MCF 10A (cell line): ENCODE data around the gene ARHGAP4. TPM values are rescaled to one million over a fixed set of nuclear protein-coding genes. Genes with fewer than 3 reads are reported as not detected.

Experiments used
- BruUV-seq: library from RNA; stranded (reverse); fragments of 400-500 nt; replicated peaks from 2 replicates; lab custom pipeline; 2021; lab: Mats Ljungman, UMichigan
- CTCF ChIA-PET: fragments of 300-600 bp; sonication (Branson Sonifier 250); formaldehyde crosslinking; extraction: SDS; loops from one replicate; lab custom pipeline; 2021; ENCODE audit warnings: antibody characterized with exemption, inconsistent platforms; lab: Yijun Ruan, JAX
- POLR2A ChIA-PET: fragments of 300-600, 350-650 bp; sonication (Branson Sonifier 250); formaldehyde crosslinking; extraction: SDS; loops from one replicate; lab custom pipeline; 2020; ENCODE audit warnings: antibody characterized with exemption, inconsistent platforms; lab: Yijun Ruan, JAX
- DNase-seq: peaks from one replicate; pipeline ENCODE4 v3.0.0-alpha.2; 2018; ENCODE audit not compliant: unreplicated experiment
- H3K27ac Mint-ChIP-seq: one replicate; pipeline ENCODE4 v1.8.0; 2022; ENCODE audit warnings: mild to moderate bottlenecking, low read depth, mixed read lengths; ENCODE audit not compliant: unreplicated experiment
- H3K27me3 Mint-ChIP-seq: one replicate; pipeline ENCODE4 v1.8.0; 2022; ENCODE audit warnings: mixed read lengths; ENCODE audit not compliant: insufficient read depth, unreplicated experiment
- H3K36me3 Mint-ChIP-seq: one replicate; pipeline ENCODE4 v1.8.0; 2022; ENCODE audit warnings: mild to moderate bottlenecking, moderate library complexity, mixed read lengths; ENCODE audit not compliant: insufficient read depth, unreplicated experiment
- H3K4me1 Mint-ChIP-seq: one replicate; pipeline ENCODE4 v1.8.0; 2022; ENCODE audit warnings: mixed read lengths; ENCODE audit not compliant: insufficient read depth, unreplicated experiment
- H3K4me3 Mint-ChIP-seq: one replicate; pipeline ENCODE4 v1.8.0; 2022; ENCODE audit warnings: mild to moderate bottlenecking, moderate library complexity, mixed read lengths; ENCODE audit not compliant: unreplicated experiment
- H3K9me3 Mint-ChIP-seq: one replicate; pipeline ENCODE4 v1.8.0; 2022; ENCODE audit warnings: mixed read lengths; ENCODE audit not compliant: unreplicated experiment
- CTCF ChIP-seq: fragments of 200-600 bp; IDR thresholded peaks from one replicate; pipeline ENCODE4 v1.8.0; 2022; ENCODE audit warnings: antibody characterized with exemption, mild to moderate bottlenecking; ENCODE audit not compliant: unreplicated experiment
- intact Hi-C: fragments of 100-400 bp; cut with micrococcal nuclease; formaldehyde crosslinking; loops from 2 replicates; pipeline ENCODE4 v1.14.1; 2022
- total RNA-seq: library from RNA; stranded (reverse); gene quantifications from 2 replicates; pipeline ENCODE4 v1.2.3, GENCODE V29; 2022

The ARHGAP4 gene
- total RNA-seq, 1 experiment from 2014 or later, result 2.3 TPM

DNA sequence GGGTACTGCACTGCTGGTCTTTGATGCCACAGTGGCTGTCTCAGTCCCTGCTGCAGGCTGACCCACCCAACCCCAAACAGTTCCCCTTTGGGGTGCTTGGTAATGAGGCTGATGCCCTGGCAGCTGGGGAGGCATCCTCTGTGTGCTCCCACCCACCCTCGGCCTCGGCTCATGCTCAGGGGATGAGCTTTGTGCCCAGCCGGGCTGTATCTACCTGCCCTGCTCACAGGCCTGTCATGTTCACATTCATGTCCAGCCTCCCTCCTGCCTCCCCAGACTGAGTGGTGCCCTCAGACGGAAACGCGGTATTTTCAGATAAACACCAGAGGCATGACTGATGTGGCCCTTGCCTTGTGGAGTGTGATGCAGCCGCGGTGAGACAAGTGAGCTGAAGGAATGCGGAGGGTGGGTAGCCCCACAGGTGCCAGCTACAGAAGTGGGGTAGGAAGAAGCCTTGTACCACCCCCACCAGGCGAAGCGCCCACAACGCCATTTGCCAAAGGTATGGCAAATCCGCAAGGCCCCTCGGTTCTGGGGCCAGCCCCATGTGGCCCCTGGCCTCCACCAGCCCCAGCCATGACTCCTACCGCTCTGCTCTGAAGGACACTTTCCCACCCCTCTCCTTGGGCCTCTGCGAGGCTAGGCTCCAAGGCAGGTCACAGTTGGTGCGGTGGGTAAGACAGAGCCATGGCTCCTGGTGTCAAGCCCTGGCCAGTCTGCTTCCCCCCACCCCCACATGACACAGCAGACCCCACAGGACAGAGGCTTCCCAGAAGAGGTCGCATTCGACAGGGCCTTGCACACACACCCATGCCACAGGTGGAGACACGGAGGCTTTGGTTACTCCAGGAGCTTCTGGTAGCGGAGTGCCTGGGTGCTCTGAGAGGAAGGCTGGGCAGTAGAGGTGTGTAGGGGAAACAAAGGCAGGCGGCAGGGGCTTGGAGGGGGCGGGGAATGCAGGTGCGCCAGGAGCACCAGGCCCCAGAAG is 20.2 kb upstream of the ARHGAP4 start:
- no peak for TF ChIP-seq CTCF
- BruUV-seq, result no TSS peak
- Mint-ChIP-seq H3K27ac (no peak overlapping the region), H3K36me3 (peaks cover 40% of the 10 kb centered on the region), H3K27me3 (no peaks in the 10 kb centered on the region), H3K4me1 (no peaks in the 10 kb centered on the region), H3K4me3 (no peak overlapping the region), H3K9me3 (no peaks in the 10 kb centered on the region)
- ChIA-PET POLR2A (interaction anchor here (0.7 to 1.5 kb wide), 4 partner anchors 9 to 182 kb away, joined by 3 to 4 read pairs (median 3); partner anchors contain the start of gene PLXNB3), CTCF (interaction anchor here (0.6 to 5.6 kb wide), 24 partner anchors 8 to 987 kb away, joined by 3 to 51 read pairs (median 4); partner anchors contain the start of genes ARHGAP4, NAA10 and PLXNB3)
- intact Hi-C loops, result loop anchor here (2.0 kb wide), 1 partner anchor 181 kb away; the partner anchor contains the start of gene PLXNB3
- no peak for DNase-seq

GRCh38 chrX:153944800-153945150 is 18.7 kb upstream of the ARHGAP4 start:
- CTCF ChIA-PET, result interaction anchor here (0.6 to 4.5 kb wide), 7 partner anchors 19 to 589 kb away, joined by 3 to 38 read pairs (median 5); partner anchors contain the start of gene PLXNB3
- TF ChIP-seq CTCF, result no peak
- POLR2A ChIA-PET, result interaction anchor here (0.6 kb wide), 1 partner anchor 23 kb away, joined by 3 read pairs; no protein-coding TSS in a partner anchor
- DNase-seq, result no peak
- intact Hi-C loops, result no loop called here
- no peak overlapping the region for H3K4me3 Mint-ChIP-seq
- no TSS peak for BruUV-seq
- no peak overlapping the region for H3K27ac Mint-ChIP-seq
- H3K9me3 Mint-ChIP-seq, result no peaks in the 10 kb centered on the region
- H3K4me1 Mint-ChIP-seq, result no peaks in the 10 kb centered on the region
- H3K27me3 Mint-ChIP-seq, result peaks cover 11% of the 10 kb centered on the region
- peaks cover 25% of the 10 kb centered on the region for H3K36me3 Mint-ChIP-seq

DNA sequence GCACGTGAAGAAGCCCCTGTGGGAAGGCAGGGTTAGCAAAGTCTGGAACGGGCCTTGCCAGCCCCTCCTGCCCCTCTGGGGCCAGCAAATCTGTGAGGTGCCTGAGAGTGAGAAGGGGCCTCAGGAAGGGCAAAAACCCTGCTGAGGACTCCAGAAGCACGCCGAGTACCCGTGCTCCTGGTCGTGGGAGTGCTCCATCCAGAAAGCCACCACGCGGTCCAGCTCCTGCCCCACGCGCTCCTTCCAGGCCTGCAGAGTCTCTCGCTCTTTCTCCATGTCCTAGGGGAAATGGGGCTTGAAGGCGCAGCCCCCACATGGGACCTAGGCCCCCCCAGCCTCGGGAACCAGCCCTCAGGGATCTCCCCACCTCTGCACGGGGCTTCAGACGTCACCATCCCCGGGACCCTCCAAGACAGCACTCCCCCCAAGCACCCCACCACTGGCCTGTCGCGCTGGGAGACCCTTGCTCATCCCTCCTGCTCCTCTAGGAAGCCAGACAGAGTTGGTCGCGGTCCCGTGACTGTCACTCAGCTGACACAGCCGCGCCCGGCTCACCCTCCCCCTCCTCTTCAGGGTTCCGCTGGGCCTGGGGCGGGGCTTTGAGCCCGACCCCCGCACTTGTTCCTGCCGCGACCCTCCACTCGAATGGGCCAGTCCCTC is 18.2 kb upstream of the ARHGAP4 start, which contains the start of gene RENBP:
TSS of gene RENBP (minus strand) at position 504 of the 660 bp plus-strand sequence. CDS start at position 471, 33 bp downstream.
- peaks cover 20% of the 10 kb centered on the region for H3K36me3 Mint-ChIP-seq
- H3K9me3 Mint-ChIP-seq, result no peaks in the 10 kb centered on the region
- BruUV-seq, result no TSS peak
- no peak for DNase-seq
- H3K27ac Mint-ChIP-seq, result no peak within 1 kb of the TSS
- ChIA-PET POLR2A (no interaction called here), CTCF (interaction anchor here (0.6 to 4.5 kb wide), 3 partner anchors 20 to 124 kb away, joined by 3 to 38 read pairs (median 4); no protein-coding TSS in a partner anchor)
- H3K27me3 Mint-ChIP-seq, result peaks cover 16% of the 10 kb centered on the region
- intact Hi-C loops, result no loop called here
- no peak for TF ChIP-seq CTCF
- no peak within 1 kb of the TSS for H3K4me3 Mint-ChIP-seq
- no peaks in the 10 kb centered on the region for H3K4me1 Mint-ChIP-seq
